IMR-90 (cell line): Measurements from ENCODE around the gene BPTF. TPM values are rescaled to one million over a fixed set of nuclear protein-coding genes. Genes with fewer than 3 reads are reported as not detected.

Experiments
- ATAC-seq: fragments of 200-7000 bp; cut with Tn5 transposase; 2 replicates; pipeline ENCODE4 v1.9.1; 2020; ENCODE audit warnings: low read depth, mild to moderate bottlenecking, moderate library complexity
- BruUV-seq: library from RNA; stranded (reverse); fragments of 400-500 nt; replicated peaks from 2 replicates; lab custom pipeline; 2021; lab: Mats Ljungman, UMichigan
- CTCF ChIA-PET: fragments of 300-600 bp; formaldehyde crosslinking; extraction: SDS; loops from one replicate; lab custom pipeline; 2021; ENCODE audit warnings: antibody characterized with exemption; lab: Yijun Ruan, JAX
- POLR2A ChIA-PET: fragments of 300-600 bp; sonication (Branson Sonifier 250); formaldehyde crosslinking; loops from one replicate; lab custom pipeline; 2022; ENCODE audit warnings: antibody characterized with exemption; ENCODE audit not compliant: unreplicated experiment; lab: Charles Lee
- DNase-seq: peaks from one replicate; pipeline ENCODE4 v3.0.0; 2013
- H2AFZ ChIP-seq: replicated peaks from 2 replicates; pipeline ENCODE3; 2013; ENCODE audit warnings: low read length, mild to moderate bottlenecking; ENCODE audit not compliant: poor library complexity
- H2AK5ac ChIP-seq: 2 replicates; pipeline ENCODE4 v1.6.1; 2013; ENCODE audit warnings: low read depth, low read length, inconsistent platforms
- H2AK9ac ChIP-seq: replicated peaks from 2 replicates; pipeline ENCODE3; 2013; ENCODE audit warnings: mild to moderate bottlenecking, low read depth, low read length, moderate library complexity; ENCODE audit not compliant: poor library complexity
- H2BK120ac ChIP-seq: 2 replicates; pipeline ENCODE4 v1.6.1; 2013; ENCODE audit warnings: low read depth, low read length, inconsistent platforms
- H2BK15ac ChIP-seq: 3 replicates; pipeline ENCODE4 v1.6.1; 2013; ENCODE audit warnings: low read depth, low read length, inconsistent platforms
- H2BK20ac ChIP-seq: 2 replicates; pipeline ENCODE4 v1.6.1; 2013; ENCODE audit warnings: low read depth, mild to moderate bottlenecking, inconsistent platforms, low read length, moderate library complexity
- H2BK5ac ChIP-seq: 2 replicates; pipeline ENCODE4 v1.6.1; 2013; ENCODE audit warnings: mild to moderate bottlenecking, low read depth, low read length, inconsistent platforms; ENCODE audit not compliant: poor library complexity, severe bottlenecking
- H3K14ac ChIP-seq: replicated peaks from 2 replicates; pipeline ENCODE4 v1.6.1; 2013; ENCODE audit warnings: low read depth, low read length, inconsistent platforms
- H3K18ac ChIP-seq: 2 replicates; pipeline ENCODE4 v1.6.1; 2013; ENCODE audit warnings: low read depth, low read length, control low read depth
- H3K23ac ChIP-seq: 2 replicates; pipeline ENCODE4 v1.6.1; 2013; ENCODE audit warnings: low read depth, low read length, inconsistent platforms
- H3K27ac ChIP-seq: 2 replicates; pipeline ENCODE4 v1.5.1; 2013; ENCODE audit warnings: mild to moderate bottlenecking, control low read depth, low read length; ENCODE audit not compliant: insufficient read depth
- H3K27me3 ChIP-seq: 2 replicates; pipeline ENCODE4 v1.6.1; 2013; ENCODE audit warnings: low read length; ENCODE audit not compliant: control insufficient read depth, insufficient read depth
- H3K36me3 ChIP-seq: 2 replicates; pipeline ENCODE4 v1.6.1; 2013; ENCODE audit warnings: low read length, mixed read lengths; ENCODE audit not compliant: control insufficient read depth, insufficient read depth
- H3K4ac ChIP-seq: 2 replicates; pipeline ENCODE4 v1.6.1; 2013; ENCODE audit warnings: low read depth, low read length, inconsistent platforms
- H3K4me1 ChIP-seq: 2 replicates; pipeline ENCODE4 v1.6.1; 2013; ENCODE audit warnings: low read length, mixed read lengths; ENCODE audit not compliant: control insufficient read depth, insufficient read depth
- H3K4me2 ChIP-seq: 2 replicates; pipeline ENCODE4 v1.6.1; 2013; ENCODE audit warnings: low read depth, mild to moderate bottlenecking, control low read depth, low read length, moderate library complexity
- H3K4me3 ChIP-seq: 2 replicates; pipeline ENCODE4 v1.5.1; 2013; ENCODE audit warnings: low read depth, mild to moderate bottlenecking, control low read depth, low read length, moderate library complexity; ENCODE audit not compliant: insufficient read depth
- H3K56ac ChIP-seq: 2 replicates; pipeline ENCODE4 v1.6.1; 2013; ENCODE audit warnings: low read length, inconsistent platforms; ENCODE audit not compliant: insufficient read depth; ENCODE audit errors: extremely low read depth
- H3K79me1 ChIP-seq, 2 experiments: 2 replicates each; pipeline ENCODE4 v1.6.1; 2013; ENCODE audit warnings: low read length in 2 of 2, inconsistent platforms in 1 of 2, low read depth in 1 of 2
- H3K9ac ChIP-seq: 2 replicates; pipeline ENCODE4 v1.6.1; 2013; ENCODE audit warnings: low read depth, low read length, control low read depth
- H3K9me1 ChIP-seq: 2 replicates; pipeline ENCODE4 v1.6.1; 2013; ENCODE audit warnings: low read length, inconsistent platforms; ENCODE audit not compliant: insufficient read depth
- H3K9me3 ChIP-seq: 2 replicates; pipeline ENCODE4 v1.6.1; 2013; ENCODE audit warnings: low read length; ENCODE audit not compliant: control insufficient read depth, insufficient read depth
- H4K20me1 ChIP-seq: 2 replicates; pipeline ENCODE4 v1.6.1; 2013; ENCODE audit warnings: low read length, inconsistent platforms; ENCODE audit not compliant: insufficient read depth
- H4K5ac ChIP-seq: 2 replicates; pipeline ENCODE4 v1.6.1; 2013; ENCODE audit warnings: mild to moderate bottlenecking, low read depth, low read length, control low read depth
- H4K8ac ChIP-seq, 2 experiments: 2 replicates each; pipeline ENCODE4 v1.6.1; 2013; ENCODE audit warnings: low read depth in 2 of 2, low read length in 2 of 2, control low read depth in 1 of 2, inconsistent platforms in 1 of 2
- H4K91ac ChIP-seq: 2 replicates; pipeline ENCODE4 v1.6.1; 2013; ENCODE audit warnings: low read depth, low read length, inconsistent platforms; ENCODE audit not compliant: insufficient read depth
- BHLHE40 ChIP-seq: fragments of 150-350 bp; IDR thresholded peaks from 2 replicates; pipeline ENCODE4 v1.6.1; 2016; ENCODE audit warnings: mild to moderate bottlenecking, low read depth, low read length
- CEBPB ChIP-seq: IDR thresholded peaks from 2 replicates; pipeline ENCODE4 v1.6.1; 2012; ENCODE audit warnings: low read depth, low read length, improper control_type of control experiment
- CHD1 ChIP-seq: IDR thresholded peaks from 2 replicates; pipeline ENCODE4 v1.6.1; 2012; ENCODE audit warnings: low read depth, low read length, improper control_type of control experiment
- CTCF ChIP-seq: conservative IDR thresholded peaks from 2 replicates; pipeline ENCODE4 v1.5.1; 2012; ENCODE audit warnings: mild to moderate bottlenecking, low read depth, low read length, improper control_type of control experiment
- ELK1 ChIP-seq: fragments of 150-350 bp; IDR thresholded peaks from 2 replicates; pipeline ENCODE4 v1.6.1; 2016; ENCODE audit warnings: low read depth, mild to moderate bottlenecking, low read length, moderate library complexity, borderline replicate concordance
- FOS ChIP-seq: fragments of 150-350 bp; IDR thresholded peaks from 2 replicates; pipeline ENCODE4 v1.6.1; 2016; ENCODE audit warnings: low read depth, low read length
- MAFK ChIP-seq: IDR thresholded peaks from 2 replicates; pipeline ENCODE4 v1.6.1; 2012; ENCODE audit warnings: low read depth, low read length, improper control_type of control experiment
- MAZ ChIP-seq: IDR thresholded peaks from 2 replicates; pipeline ENCODE4 v1.6.1; 2012; ENCODE audit warnings: low read depth, mild to moderate bottlenecking, low read length, improper control_type of control experiment, moderate library complexity, borderline replicate concordance
- MXI1 ChIP-seq: IDR thresholded peaks from 2 replicates; pipeline ENCODE4 v1.6.1; 2012; ENCODE audit warnings: low read depth, mild to moderate bottlenecking, low read length, moderate library complexity, borderline replicate concordance
- NFE2L2 ChIP-seq: fragments of 150-350 bp; IDR thresholded peaks from 2 replicates; pipeline ENCODE4 v1.6.1; 2016; ENCODE audit warnings: low read depth, mild to moderate bottlenecking, low read length
- POLR2A ChIP-seq: IDR thresholded peaks from 2 replicates; pipeline ENCODE4 v1.6.1; 2012; ENCODE audit warnings: mild to moderate bottlenecking, low read depth, low read length
- RAD21 ChIP-seq: IDR thresholded peaks from 2 replicates; pipeline ENCODE4 v1.6.1; 2012; ENCODE audit warnings: low read length, improper control_type of control experiment
- RCOR1 ChIP-seq: IDR thresholded peaks from 2 replicates; pipeline ENCODE4 v1.6.1; 2012; ENCODE audit warnings: mild to moderate bottlenecking, low read length, improper control_type of control experiment; ENCODE audit not compliant: insufficient replicate concordance
- RFX5 ChIP-seq: IDR thresholded peaks from 2 replicates; pipeline ENCODE4 v1.8.0; 2012; ENCODE audit warnings: low read depth, mild to moderate bottlenecking, low read length, moderate library complexity
- SMC3 ChIP-seq: fragments of 150-350 bp; IDR thresholded peaks from 2 replicates; pipeline ENCODE4 v1.6.1; 2016; ENCODE audit warnings: low read depth, mild to moderate bottlenecking, antibody characterized with exemption, low read length, moderate library complexity
- USF2 ChIP-seq: fragments of 150-350 bp; IDR thresholded peaks from 2 replicates; pipeline ENCODE4 v1.6.1; 2017; ENCODE audit warnings: mild to moderate bottlenecking, antibody characterized with exemption, low read length, low read depth
- WGBS, 2 experiments: methylation state at CpG; one replicate each; pipeline versions ENCODE4 v1.1.5 to v1.1.7; 2013; ENCODE audit warnings: missing lambda C conversion rate in 2 of 2; ENCODE audit not compliant: insufficient read length in 1 of 2; ENCODE audit errors: extremely low coverage in 2 of 2; 5-methylcytosine and 5-hydroxymethylcytosine counted together
- dilution Hi-C: fragments of 300-500 bp; cut with HindIII; formaldehyde crosslinking; loops from one replicate; pipeline ENCODE4 v1.14.3; 2018; ENCODE audit warnings: low sequenced_read_pairs; ENCODE audit not compliant: unreplicated experiment
- in situ Hi-C: fragments of 300-500 bp; cut with MboI; formaldehyde crosslinking; loops from 3 replicates; pipeline ENCODE4 v1.14.3; 2019; ENCODE audit warnings: low sequenced_read_pairs, inconsistent platforms, mixed read lengths
- intact Hi-C: fragments of 100-400 bp; cut with micrococcal nuclease; formaldehyde crosslinking; loops from 2 replicates; pipeline ENCODE4 v1.10.0; 2022
- polyA plus RNA-seq, 3 experiments: library from polyadenylated mRNA; depleted of rRNA; stranded (reverse); fragments of >200 nt; gene quantifications; 2 replicates each; pipeline ENCODE4 v1.2.3, GENCODE V29; 2012; ENCODE audit warnings: low replicate concordance in 1 of 3
- total RNA-seq: library from RNA; depleted of rRNA; stranded (reverse); fragments of >200 nt; gene quantifications from 2 replicates; pipeline ENCODE4 v1.2.3, GENCODE V29; 2012

Gene BPTF
- total and polyA plus RNA-seq, 2 of the 4 experiments (the other 2 are of a cell fraction): 32.3 to 35.7 TPM

- H3K9me3 ChIP-seq: no peaks in the 10 kb centered on the region
- dilution Hi-C loops (no loop called here), intact Hi-C loops (no loop called here), in situ Hi-C loops (no loop called here)
- H3K56ac ChIP-seq: no peak overlapping the region
- H3K23ac ChIP-seq: no peak overlapping the region
- H2BK5ac ChIP-seq: no peak overlapping the region
- H3K36me3 ChIP-seq: no peaks in the 10 kb centered on the region
- no peak overlapping the region for H2BK120ac ChIP-seq
- no peak overlapping the region for H3K4ac ChIP-seq
- no peak overlapping the region for H3K4me3 ChIP-seq
- H3K4me1 ChIP-seq: no peaks in the 10 kb centered on the region
- POLR2A ChIA-PET: no interaction called here
- no peak overlapping the region for H2BK15ac ChIP-seq
- no peak for TF ChIP-seq MAFK
- TF ChIP-seq ELK1: no peak
- TF ChIP-seq RFX5: no peak
- TF ChIP-seq NFE2L2: no peak
- TF ChIP-seq BHLHE40: no peak
- TF ChIP-seq MAZ: no peak
- no peak for TF ChIP-seq CEBPB
- TF ChIP-seq RAD21: no peak
- TF ChIP-seq USF2: no peak
- TF ChIP-seq SMC3: no peak
- TF ChIP-seq CTCF: no peak
- no peak for TF ChIP-seq FOS
- no peak for TF ChIP-seq RCOR1
- no peak for TF ChIP-seq CHD1
- TF ChIP-seq POLR2A: no peak
- TF ChIP-seq MXI1: no peak
- no peaks in the 10 kb centered on the region for H3K9me1 ChIP-seq
- H3K27ac ChIP-seq: no peak overlapping the region
- H3K4me2 ChIP-seq: no peak overlapping the region
- H4K91ac ChIP-seq: no peak overlapping the region
- no peak overlapping the region for H2AK5ac ChIP-seq
- ATAC-seq (no peak), DNase-seq (no peak)
- peaks cover 5% of the 10 kb centered on the region; the same call in 1 of the 2 replicates for H4K20me1 ChIP-seq
- peaks cover 7% of the 10 kb centered on the region for H3K27me3 ChIP-seq
- H2AK9ac ChIP-seq: no peak overlapping the region
- H2AFZ ChIP-seq: peak overlapping the region; percentile 58
- BruUV-seq: no TSS peak
- no peak overlapping the region for H3K18ac ChIP-seq
- no peak overlapping the region for H4K5ac ChIP-seq
- H2BK20ac ChIP-seq: no peak overlapping the region
- no peaks in the 10 kb centered on the region for H3K79me1 ChIP-seq
- CTCF ChIA-PET: interaction anchor here (1.0 kb wide), 1 partner anchor 12 kb away, joined by 3 read pairs; no protein-coding TSS in a partner anchor
- 80% methylated on average over 1 of the region's 11 CpGs; no CpG with 5 or more reads in 1 of the 2 experiments for WGBS, 2 experiments
- H3K14ac ChIP-seq: no peak overlapping the region
- H3K9ac ChIP-seq: no peak overlapping the region
- no peak overlapping the region for H4K8ac ChIP-seq
Measured at GRCh38 chr17:68015081-68015723, 189.9 kb downstream of the BPTF start.
